ENCODE measurements around the gene ARL8B. TPM values are rescaled to one million over a fixed set of nuclear protein-coding genes. Genes with fewer than 3 reads are reported as not detected.

Gene ARL8B
- total and polyA plus RNA-seq, 10 of the 15 experiments (the other 5 are each of a cell fraction or from before 2014, with no cell fraction given): 22.0 to 80.6 (median 43.7) TPM

- H3K9ac ChIP-seq (ENCODE audit: control insufficient read depth, insufficient read depth, low read length): no peak overlapping the region
- no peak overlapping the region for H3K27ac ChIP-seq (ENCODE audit: control insufficient read depth, insufficient read depth)
- BruUV-seq (replicated peaks): no TSS peak
- in situ Hi-C loops (cut with MboI): no loop called here
- ATAC-seq: no peak
- no peak overlapping the region for H3K4me2 ChIP-seq (ENCODE audit: control insufficient read depth, insufficient read depth)
- H3K79me2 ChIP-seq (ENCODE audit: control insufficient read depth, insufficient read depth, low read length): peaks cover 90% of the 10 kb centered on the region
- intact Hi-C loops (cut with micrococcal nuclease; ENCODE audit: unreplicated experiment): no loop called here
- H2AFZ ChIP-seq (ENCODE audit: control insufficient read depth, low read depth, low read length): no peak overlapping the region
- ChIA-PET RAD21 (ENCODE audit: unreplicated experiment) (interaction anchor here (1.0 kb wide), 1 partner anchor 61 kb away, joined by 3 read pairs; no protein-coding TSS in a partner anchor), SMC1A (ENCODE audit: uncharacterized antibody, unreplicated experiment) (interaction anchor here (0.7 to 2.8 kb wide), 5 partner anchors 21 to 61 kb away, joined by 3 to 13 read pairs (median 3); no protein-coding TSS in a partner anchor), CTCF (interaction anchor here (1.4 kb wide), 1 partner anchor 48 kb away, joined by 4 read pairs; no protein-coding TSS in a partner anchor), POLR2A (interaction anchor here (0.5 kb wide), 1 partner anchor 18 kb away, joined by 4 read pairs; no protein-coding TSS in a partner anchor)
- peaks cover 10 to 13% of the 10 kb centered on the region in 2 experiments for H3K36me3 ChIP-seq (ENCODE audit: control insufficient read depth in 2 of 2, insufficient read depth in 2 of 2, low read length in 1 of 2)
- no peak for TF ChIP-seq ZBTB33 (IDR thresholded peaks at IDR 0.05)
- TF ChIP-seq YY1 (IDR thresholded peaks at IDR 0.05; ENCODE audit: low read depth, low read length): no peak
- 0 out of 4 replicates have a peak, but pooled peaks of 1 of the 2 experiments have one; percentile 16 for TF ChIP-seq IKZF2 (IDR thresholded peaks at IDR 0.05)
- peak; percentile 59; the same call in 1 of the 2 replicates for TF ChIP-seq SPI1 (IDR thresholded peaks at IDR 0.05; ENCODE audit: borderline replicate concordance, insufficient read depth, low read depth, low read length)
- no peaks in the 10 kb centered on the region for H3K27me3 ChIP-seq (replicated peaks in 1 of 2; ENCODE audit: control insufficient read depth in 2 of 2, insufficient read depth in 2 of 2, low read length in 1 of 2)
- WGBS (ENCODE audit: insufficient coverage, insufficient replicate concordance, low lambda C conversion rate, missing lambda C conversion rate): 47% methylated on average over 5 of the region's 5 CpGs
- no peak for FAIRE-seq
- H3K9me3 ChIP-seq (replicated peaks; ENCODE audit: control insufficient read depth, insufficient read depth, low read length): peaks cover 48% of the 10 kb centered on the region
- peaks cover 31% of the 10 kb centered on the region for H3K4me1 ChIP-seq (ENCODE audit: control insufficient read depth, insufficient read depth, low read length)
- no peak for DNase-seq (ENCODE audit: low read depth, low spot score)
- H3K4me3 ChIP-seq: no peak overlapping the region
- no peaks in the 10 kb centered on the region for H4K20me1 ChIP-seq (ENCODE audit: control insufficient read depth, insufficient read depth)
Measured at GRCh38 chr3:5144316-5144994, 22.4 kb downstream of the ARL8B start.

All from GM12878 (cell line).